OCI-LY1 (cell line): ENCODE results near the gene RAB7A.

Source experiments
- EZH2 ChIP-seq: fragments of 200-600 bp; sonication (generic), shearing (Covaris generic); IDR thresholded peaks from 2 replicates; pipeline ENCODE4 v1.8.0; 2017; ENCODE audit warnings: borderline replicate concordance, mixed run types, mild to moderate bottlenecking, antibody characterized with exemption, low read length, moderate library complexity, mixed read lengths
- TF ChIP-seq, protein P1 (sequence below): fragments of 200-600 bp; sonication (generic), shearing (Covaris generic); IDR thresholded peaks from 2 replicates; pipeline ENCODE4 v1.5.1; 2017; ENCODE audit warnings: mild to moderate bottlenecking, antibody characterized with exemption, low read length, moderate library complexity, mixed read lengths

DNA sequence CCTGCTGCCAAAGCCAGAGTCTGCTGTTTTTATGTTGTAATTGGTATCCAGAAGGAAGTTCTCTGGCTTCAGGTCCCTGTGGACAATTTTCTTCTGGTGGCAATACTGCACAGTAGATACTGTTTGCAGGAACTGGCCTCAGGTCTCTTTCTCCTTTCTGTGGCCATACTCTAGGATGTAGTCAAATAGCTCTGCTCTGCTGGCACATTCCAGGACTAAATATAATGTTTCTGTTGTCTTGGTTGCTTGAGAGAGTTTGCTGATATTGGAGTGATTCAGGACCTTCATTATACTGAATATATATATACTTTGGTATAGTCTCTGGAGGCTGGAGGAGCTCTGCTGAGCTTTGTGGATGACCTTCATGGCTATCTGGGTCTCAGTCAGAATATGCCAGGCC, 23.1 kb downstream of the RAB7A start:
- no peak for TF ChIP-seq EZH2
- TF ChIP-seq, protein P1, sequence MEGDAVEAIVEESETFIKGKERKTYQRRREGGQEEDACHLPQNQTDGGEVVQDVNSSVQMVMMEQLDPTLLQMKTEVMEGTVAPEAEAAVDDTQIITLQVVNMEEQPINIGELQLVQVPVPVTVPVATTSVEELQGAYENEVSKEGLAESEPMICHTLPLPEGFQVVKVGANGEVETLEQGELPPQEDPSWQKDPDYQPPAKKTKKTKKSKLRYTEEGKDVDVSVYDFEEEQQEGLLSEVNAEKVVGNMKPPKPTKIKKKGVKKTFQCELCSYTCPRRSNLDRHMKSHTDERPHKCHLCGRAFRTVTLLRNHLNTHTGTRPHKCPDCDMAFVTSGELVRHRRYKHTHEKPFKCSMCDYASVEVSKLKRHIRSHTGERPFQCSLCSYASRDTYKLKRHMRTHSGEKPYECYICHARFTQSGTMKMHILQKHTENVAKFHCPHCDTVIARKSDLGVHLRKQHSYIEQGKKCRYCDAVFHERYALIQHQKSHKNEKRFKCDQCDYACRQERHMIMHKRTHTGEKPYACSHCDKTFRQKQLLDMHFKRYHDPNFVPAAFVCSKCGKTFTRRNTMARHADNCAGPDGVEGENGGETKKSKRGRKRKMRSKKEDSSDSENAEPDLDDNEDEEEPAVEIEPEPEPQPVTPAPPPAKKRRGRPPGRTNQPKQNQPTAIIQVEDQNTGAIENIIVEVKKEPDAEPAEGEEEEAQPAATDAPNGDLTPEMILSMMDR: no peak
